ENCODE measurements around the gene NFATC2. TPM values are rescaled to one million over a fixed set of nuclear protein-coding genes. Genes with fewer than 3 reads are reported as not detected.

The NFATC2 gene
- total RNA-seq, 1 donor from 2014 or later: 46.0 TPM

- no peak overlapping the region for H3K27ac Mint-ChIP-seq
- no peaks in the 10 kb centered on the region for H3K36me3 Mint-ChIP-seq (ENCODE audit: low read depth)
- CTCF ChIA-PET: interaction anchor here (3.0 kb wide), 1 partner anchor 14 kb away, joined by 11 read pairs; no protein-coding TSS in a partner anchor
- peaks cover 1% of the 10 kb centered on the region for H3K4me1 Mint-ChIP-seq
- peaks cover 27% of the 10 kb centered on the region for H3K27me3 Mint-ChIP-seq
- DNase-seq (no peak), ATAC-seq (ENCODE audit: low read depth) (no peak)
- no peaks in the 10 kb centered on the region for H3K9me3 Mint-ChIP-seq
- TF ChIP-seq CTCF (IDR thresholded peaks at IDR 0.05): no peak
- intact Hi-C loops (cut with micrococcal nuclease): no loop called here
- POLR2A ChIA-PET: interaction anchor here (0.6 kb wide), 1 partner anchor 13 kb away, joined by 9 read pairs; no protein-coding TSS in a partner anchor
- H3K4me3 Mint-ChIP-seq: no peak overlapping the region
Measured at GRCh38 chr20:51581571-51581970, 39.1 kb upstream of the NFATC2 start.

GRCh38 chr20:51579137-51579536, 36.6 kb upstream of the NFATC2 start:
- no peak overlapping the region for H3K27ac Mint-ChIP-seq

GRCh38 chr20:51578145-51578459, 35.6 kb upstream of the NFATC2 start:
- no peak for TF ChIP-seq CTCF (IDR thresholded peaks at IDR 0.05)
- no peaks in the 10 kb centered on the region for H3K36me3 Mint-ChIP-seq (ENCODE audit: low read depth)
- no peak for ATAC-seq (ENCODE audit: low read depth)
- H3K27me3 Mint-ChIP-seq: peaks cover 17% of the 10 kb centered on the region
- no peak for DNase-seq
- ChIA-PET POLR2A (no interaction called here), CTCF (no interaction called here)
- no peak overlapping the region for H3K27ac Mint-ChIP-seq
- H3K4me1 Mint-ChIP-seq: no peaks in the 10 kb centered on the region
- peaks cover 2% of the 10 kb centered on the region for H3K9me3 Mint-ChIP-seq
- intact Hi-C loops (cut with micrococcal nuclease): no loop called here
- no peak overlapping the region for H3K4me3 Mint-ChIP-seq

More at GRCh38 chr20:51579137-51579536, 36.6 kb upstream of the NFATC2 start:
- DNase-seq (no peak), ATAC-seq (ENCODE audit: low read depth) (no peak)
- H3K4me1 Mint-ChIP-seq: no peaks in the 10 kb centered on the region
- ChIA-PET POLR2A (no interaction called here), CTCF (interaction anchor here (3.0 kb wide), 1 partner anchor 16 kb away, joined by 11 read pairs; no protein-coding TSS in a partner anchor)
- H3K9me3 Mint-ChIP-seq: peaks cover 2% of the 10 kb centered on the region
- peaks cover 24% of the 10 kb centered on the region for H3K27me3 Mint-ChIP-seq
- TF ChIP-seq CTCF (IDR thresholded peaks at IDR 0.05): no peak
- intact Hi-C loops (cut with micrococcal nuclease): no loop called here
- no peaks in the 10 kb centered on the region for H3K36me3 Mint-ChIP-seq (ENCODE audit: low read depth)
- no peak overlapping the region for H3K4me3 Mint-ChIP-seq

- POLR2A ChIA-PET: no interaction called here
- peaks cover 17% of the 10 kb centered on the region for H3K27me3 Mint-ChIP-seq
- ATAC-seq (ENCODE audit: low read depth): no peak
- CTCF ChIA-PET: no interaction called here
- no peak overlapping the region for H3K27ac Mint-ChIP-seq
- no peak overlapping the region for H3K4me3 Mint-ChIP-seq
- no peaks in the 10 kb centered on the region for H3K4me1 Mint-ChIP-seq
- H3K9me3 Mint-ChIP-seq: peaks cover 2% of the 10 kb centered on the region
- DNase-seq: no peak
- TF ChIP-seq CTCF (IDR thresholded peaks at IDR 0.05): no peak
- H3K36me3 Mint-ChIP-seq (ENCODE audit: low read depth): no peaks in the 10 kb centered on the region
- intact Hi-C loops (cut with micrococcal nuclease): no loop called here
Measured at GRCh38 chr20:51577432-51578144, 35.1 kb upstream of the NFATC2 start.

- H3K27ac Mint-ChIP-seq: no peak overlapping the region
- DNase-seq: no peak
- intact Hi-C loops (cut with micrococcal nuclease): no loop called here
- no peak for TF ChIP-seq CTCF (IDR thresholded peaks at IDR 0.05)
- POLR2A ChIA-PET: no interaction called here
- H3K4me1 Mint-ChIP-seq: no peaks in the 10 kb centered on the region
- CTCF ChIA-PET: no interaction called here
- ATAC-seq (ENCODE audit: low read depth): no peak
- H3K9me3 Mint-ChIP-seq: peaks cover 2% of the 10 kb centered on the region
- H3K27me3 Mint-ChIP-seq: peaks cover 11% of the 10 kb centered on the region
- no peaks in the 10 kb centered on the region for H3K36me3 Mint-ChIP-seq (ENCODE audit: low read depth)
- no peak overlapping the region for H3K4me3 Mint-ChIP-seq
Measured at GRCh38 chr20:51575486-51575885, 33.0 kb upstream of the NFATC2 start.
